Suprapubic skin (tissue), 4 donors: ENCODE measurements around the gene DUSP23.

Source experiments
- POLR2A ChIP-seq, 2 donors: fragments of 450-650 bp; IDR thresholded peaks; one replicate each; pipeline ENCODE4 v1.6.1; 2017; ENCODE audit warnings: antibody characterized with exemption in 2 of 2, mild to moderate bottlenecking in 2 of 2, moderate library complexity in 2 of 2
- POLR2AphosphoS5 ChIP-seq, 3 donors: sonication (generic); formaldehyde crosslinking; IDR thresholded peaks; one replicate each; pipeline ENCODE4 v1.6.1; 2017; ENCODE audit warnings: antibody characterized with exemption in 3 of 3

DNA sequence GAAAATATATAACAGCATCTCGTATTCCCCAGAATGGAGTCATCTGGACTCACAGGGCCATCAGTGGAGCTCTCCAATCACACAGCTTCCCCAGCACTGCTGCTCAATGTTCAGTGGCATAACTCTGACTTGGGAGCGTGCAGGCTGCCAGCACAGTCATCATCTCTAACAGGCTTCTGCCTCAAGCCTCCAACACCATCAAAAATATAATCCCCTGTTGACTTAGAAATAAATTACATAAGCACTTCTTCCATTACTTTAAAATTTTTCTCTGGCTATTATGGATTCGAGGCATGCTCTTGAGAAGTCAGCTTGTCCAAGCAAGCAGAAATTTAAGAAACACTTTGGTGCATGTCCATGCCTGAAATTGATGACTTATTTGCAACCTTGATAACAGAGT is 6.2 kb downstream of the DUSP23 start:
- TF ChIP-seq POLR2AphosphoS5 (IDR thresholded peaks at IDR 0.05): no peak
- TF ChIP-seq POLR2A (IDR thresholded peaks at IDR 0.05): no peak
